EH (cell line): ENCODE data around the gene OR4E2.
"Not testable (repeated sequence)": the region's sequence is repeated elsewhere in the genome, so short reads cannot be mapped to it uniquely, and the experiment has no call there.

Experiments
- DNase-seq: peaks from one replicate; pipeline ENCODE4 v3.0.0-alpha.2; 2015; ENCODE audit warnings: low read depth

Gene OR4E2

DNA sequence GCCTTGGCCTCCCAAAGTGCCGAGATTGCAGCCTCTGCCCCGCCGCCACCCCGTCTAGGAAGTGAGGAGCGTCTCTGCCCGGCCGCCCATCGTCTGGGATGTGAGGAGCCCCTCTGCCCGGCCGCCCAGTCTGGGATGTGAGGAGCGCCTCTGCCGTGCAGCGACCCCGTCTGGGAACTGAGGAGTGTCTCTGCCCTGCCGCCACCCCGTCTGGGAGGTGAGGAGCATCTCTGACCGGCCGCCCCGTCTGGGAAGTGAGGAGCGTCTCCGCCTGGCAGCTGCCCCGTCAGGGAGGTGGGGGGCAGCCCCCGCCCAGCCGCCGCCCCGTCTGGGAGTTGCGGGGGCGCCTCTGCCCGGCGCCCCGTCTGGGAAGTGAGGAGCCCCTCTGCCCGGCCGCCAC lies 44.0 kb downstream of the OR4E2 start:
- not testable (repeated sequence) for DNase-seq

DNA sequence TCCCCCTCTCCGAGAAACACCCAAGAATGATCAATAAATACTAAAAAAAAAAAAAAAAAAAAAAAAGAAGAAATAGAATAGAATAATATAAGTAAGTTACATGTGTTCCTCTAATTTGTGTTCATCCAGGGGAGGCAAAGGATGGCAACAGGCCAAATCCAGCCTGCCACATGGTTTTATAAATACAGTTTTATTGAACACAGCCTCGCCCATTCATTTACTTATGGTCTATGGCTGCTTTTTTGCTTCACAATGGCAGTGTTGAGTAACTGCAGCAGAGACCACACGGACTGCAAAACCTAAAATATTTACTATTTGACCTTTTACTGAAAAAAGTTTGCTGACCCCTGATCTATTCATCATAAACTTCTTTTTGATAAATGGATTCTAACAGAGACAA lies 44.9 kb downstream of the OR4E2 start:
- not testable (repeated sequence) for DNase-seq

DNA sequence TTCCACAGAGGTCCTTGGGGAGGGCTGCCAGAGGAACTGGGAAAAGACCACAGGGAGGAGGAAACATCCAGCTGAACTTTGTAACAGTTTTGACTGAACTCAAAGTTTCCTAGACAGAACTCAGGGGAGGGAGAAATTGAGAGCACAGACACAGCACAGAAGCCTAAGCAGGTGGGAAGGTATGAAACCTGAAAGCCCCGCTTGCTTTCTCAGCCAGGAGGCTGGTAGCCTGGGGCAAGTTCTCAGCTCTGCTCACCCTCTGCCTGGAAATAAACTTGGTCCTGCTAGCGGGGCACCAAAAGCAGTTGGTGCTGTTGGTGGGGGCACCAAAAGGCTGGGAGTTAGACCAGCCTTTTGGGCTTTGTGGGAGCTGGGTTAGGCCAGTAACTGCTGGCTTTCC lies 45.9 kb downstream of the OR4E2 start:
- no peak for DNase-seq

DNA sequence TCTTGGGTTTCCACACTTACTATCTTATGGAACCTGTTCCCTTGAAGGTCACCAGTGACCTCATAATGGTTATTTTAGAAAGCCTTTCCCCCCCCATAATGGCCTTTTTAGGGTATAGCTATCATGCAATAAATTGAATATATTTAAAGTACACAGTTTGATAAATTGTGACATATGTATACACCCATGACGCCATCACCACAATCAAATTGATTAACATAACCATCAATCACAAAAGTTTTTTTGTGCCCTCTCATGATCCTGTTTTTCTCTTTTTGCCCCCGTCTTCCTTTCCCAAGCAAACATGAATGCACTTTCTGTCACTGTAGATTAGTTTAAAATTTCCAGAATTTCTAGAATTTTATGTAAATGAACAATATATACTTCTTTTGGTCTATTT lies 48.7 kb downstream of the OR4E2 start:
- DNase-seq: no peak

DNA sequence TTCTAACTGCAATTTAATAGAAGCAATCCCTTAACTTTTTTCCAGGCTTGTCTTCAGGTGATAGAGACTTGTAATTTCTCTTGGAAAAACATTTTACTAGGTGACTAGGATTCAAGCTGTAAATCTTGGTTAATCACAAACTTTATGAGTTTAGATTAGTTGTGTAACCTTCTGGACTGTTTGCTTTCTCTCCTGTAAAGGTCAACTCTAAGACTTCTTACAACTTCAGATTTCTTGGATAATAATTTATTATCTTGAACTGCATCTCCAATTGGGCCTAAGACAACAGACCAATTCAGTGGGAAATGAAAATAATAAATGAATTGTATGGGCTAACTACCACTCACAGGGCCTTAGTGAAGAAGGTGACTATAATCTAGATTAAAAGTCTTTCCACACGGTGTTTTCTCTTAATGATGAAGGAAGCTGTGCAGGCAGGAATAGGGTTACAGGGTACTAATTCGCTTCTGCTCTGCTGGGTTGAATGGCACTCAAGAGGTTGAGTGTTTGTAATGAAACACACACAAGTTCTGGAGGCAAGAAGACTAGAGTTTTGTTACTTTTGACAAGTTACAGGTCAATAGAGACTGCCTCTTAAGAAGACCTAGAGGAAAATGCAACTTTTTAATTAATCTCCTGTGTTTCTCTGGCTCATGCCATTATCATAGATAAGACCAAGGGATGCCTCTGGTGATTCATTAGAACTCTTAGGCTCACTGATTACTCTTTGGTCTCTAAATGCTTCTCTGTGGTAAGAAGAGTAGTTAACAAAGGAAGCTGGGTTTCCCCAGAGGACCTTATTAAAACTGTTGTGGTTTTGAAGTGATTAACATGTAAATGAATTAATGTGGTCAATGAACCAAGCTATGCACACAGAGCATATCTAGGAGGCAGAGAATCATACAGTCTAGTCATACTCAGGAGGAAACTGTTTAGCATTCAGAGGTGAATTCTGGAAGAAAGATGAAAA lies 50.0 kb downstream of the OR4E2 start:
- no peak for DNase-seq

DNA sequence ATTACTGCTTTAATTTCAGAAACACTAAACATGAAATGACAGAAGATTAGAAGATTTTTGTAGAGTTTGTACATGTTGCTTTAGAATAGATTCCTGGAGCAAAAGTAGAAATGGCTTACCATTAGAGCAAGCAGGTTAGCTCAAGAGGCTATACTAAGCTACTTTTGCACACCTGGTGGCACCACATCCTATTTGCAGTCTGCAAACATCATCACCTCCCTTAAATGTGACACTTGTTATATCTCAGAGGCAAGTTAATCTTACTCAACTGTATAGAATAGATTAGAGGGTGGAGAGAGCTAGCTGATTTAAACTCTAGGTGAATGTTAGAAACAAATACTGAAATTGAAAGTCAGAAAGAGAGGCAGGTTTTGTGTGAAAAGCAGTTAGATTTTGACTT lies 50.7 kb downstream of the OR4E2 start:
- no peak for DNase-seq

DNA sequence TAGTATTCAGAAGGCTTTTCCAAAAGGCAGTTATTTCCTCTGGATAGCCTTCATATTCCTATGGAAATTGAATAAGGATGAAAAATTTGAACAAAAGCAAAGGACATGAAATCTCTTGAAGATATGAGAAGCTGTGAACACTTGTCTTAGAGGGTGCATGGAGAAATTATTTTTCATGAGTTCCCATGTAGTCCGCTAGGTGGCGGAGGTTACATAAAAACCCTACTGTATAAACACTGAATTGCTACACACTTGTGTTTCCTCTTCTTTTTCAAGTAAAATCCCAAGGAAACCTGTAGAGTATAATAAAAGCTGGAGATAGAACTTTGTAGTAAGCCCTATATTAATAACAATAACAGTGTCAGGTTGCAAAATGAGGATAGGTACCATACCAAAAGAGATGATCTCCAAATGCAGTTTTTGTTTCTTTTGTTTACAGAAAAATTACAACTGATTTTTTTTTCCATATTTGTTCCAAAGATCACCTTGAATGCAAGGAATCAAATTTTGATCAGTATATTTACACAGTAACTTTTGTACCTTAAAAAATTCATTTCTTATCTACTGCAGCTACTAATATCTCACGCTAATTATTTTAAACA lies 57.8 kb downstream of the OR4E2 start:
- peak; percentile 37 for DNase-seq

DNA sequence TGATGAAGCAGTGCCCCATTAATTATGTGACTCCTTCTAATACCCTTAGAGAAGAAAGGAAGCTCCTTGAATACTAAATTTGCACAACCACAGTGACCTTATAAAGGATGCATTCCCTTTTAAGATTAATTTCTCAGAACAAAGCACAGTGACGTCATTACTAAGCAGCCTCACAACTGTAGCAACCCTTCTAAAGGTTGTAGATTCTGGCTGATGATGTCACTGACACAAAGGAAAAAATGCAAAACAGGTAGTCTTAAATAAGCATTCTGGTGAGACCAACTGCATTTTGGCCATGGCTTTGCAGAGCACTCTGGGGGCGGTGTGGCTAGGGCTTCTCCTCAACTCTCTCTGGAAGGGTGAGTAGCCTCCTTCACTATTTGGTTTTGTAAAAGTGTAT lies 58.4 kb downstream of the OR4E2 start:
- DNase-seq: no peak

DNA sequence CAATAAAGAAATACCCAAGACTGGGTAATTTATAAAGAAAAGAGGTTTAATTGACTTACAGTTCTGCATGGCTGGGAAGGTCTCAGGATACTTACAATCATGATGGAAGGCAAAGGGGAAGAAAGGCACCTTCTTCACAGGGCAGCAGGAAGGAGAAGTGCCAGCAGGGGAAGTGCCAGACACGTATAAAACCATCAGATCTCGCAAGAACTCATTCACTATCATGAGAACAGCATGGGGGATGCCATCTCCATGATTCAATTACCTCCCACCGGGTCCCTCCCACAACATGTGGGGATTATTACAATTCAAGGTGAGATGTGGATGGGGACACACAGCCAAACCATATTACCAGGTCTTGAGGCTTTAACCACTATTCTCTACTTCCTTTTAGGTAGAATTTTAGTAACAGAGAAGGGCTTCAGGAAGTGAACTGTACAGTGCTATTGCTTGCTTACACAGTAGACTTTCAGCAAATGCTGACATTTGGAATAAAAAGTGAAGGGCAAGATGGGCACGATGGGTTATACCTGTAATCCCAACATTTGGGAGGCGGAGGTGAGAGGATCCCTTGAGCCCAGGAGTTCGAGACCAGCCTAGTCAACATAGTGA lies 60.8 kb downstream of the OR4E2 start:
- no peak for DNase-seq
